Neuronal stem cell (in vitro differentiated cells): ENCODE data around the gene HS3ST6.
A peak's percentile ranks its signal among the peaks of the same experiment; 100 is the strongest.

Experiments used
- DNase-seq: peaks from one replicate; pipeline ENCODE4 v3.0.0-alpha.2; 2013; ENCODE audit warnings: low spot score
- H2AFZ ChIP-seq: one replicate; pipeline ENCODE4 v1.6.1; 2013; ENCODE audit warnings: mild to moderate bottlenecking, low read length, inconsistent platforms
- H2AK5ac ChIP-seq: 2 replicates; pipeline ENCODE4 v1.6.1; 2013; ENCODE audit warnings: low read depth, mild to moderate bottlenecking, inconsistent platforms, low read length, moderate library complexity, mixed read lengths
- H2BK120ac ChIP-seq: 2 replicates; pipeline ENCODE4 v1.6.1; 2013; ENCODE audit warnings: low read depth, mild to moderate bottlenecking, inconsistent platforms, low read length, moderate library complexity, mixed read lengths
- H2BK12ac ChIP-seq: one replicate; pipeline ENCODE4 v1.6.1; 2013; ENCODE audit warnings: low read length, inconsistent platforms
- H2BK15ac ChIP-seq: 2 replicates; pipeline ENCODE4 v1.6.1; 2013; ENCODE audit warnings: mild to moderate bottlenecking, low read length, inconsistent platforms, mixed read lengths
- H2BK5ac ChIP-seq: one replicate; pipeline ENCODE4 v1.6.1; 2013; ENCODE audit warnings: inconsistent platforms, mild to moderate bottlenecking, low read length, moderate library complexity
- H3K14ac ChIP-seq: one replicate; pipeline ENCODE4 v1.6.1; 2013; ENCODE audit warnings: low read length, inconsistent platforms
- H3K18ac ChIP-seq: 2 replicates; pipeline ENCODE4 v1.6.1; 2013; ENCODE audit warnings: low read length, inconsistent platforms
- H3K23ac ChIP-seq: 2 replicates; pipeline ENCODE4 v1.6.1; 2013; ENCODE audit warnings: low read depth, mild to moderate bottlenecking, mixed read lengths, low read length, inconsistent platforms; ENCODE audit not compliant: poor library complexity
- H3K27ac ChIP-seq: replicated peaks from 3 replicates; pipeline ENCODE4 v1.5.1; 2013; ENCODE audit warnings: low read length, inconsistent platforms
- H3K27me3 ChIP-seq, 3 experiments: 2 replicates each; pipeline ENCODE4 v1.6.1; 2013; ENCODE audit warnings: low read length in 3 of 3, mild to moderate bottlenecking in 2 of 3, inconsistent platforms in 1 of 3, low read depth in 1 of 3, mixed read lengths in 1 of 3, moderate library complexity in 1 of 3; ENCODE audit not compliant: control insufficient read depth in 3 of 3, insufficient read depth in 3 of 3
- H3K36me3 ChIP-seq, 2 donors: replicated peaks in 1 of 2; 2 replicates each; pipeline ENCODE4 v1.6.1; 2013; ENCODE audit warnings: low read length in 2 of 2; ENCODE audit not compliant: control insufficient read depth in 2 of 2, insufficient read depth in 2 of 2
- H3K4ac ChIP-seq: 2 replicates; pipeline ENCODE4 v1.6.1; 2013; ENCODE audit warnings: inconsistent platforms, mild to moderate bottlenecking, low read length, moderate library complexity
- H3K4me1 ChIP-seq, 2 donors: 1 replicate in 1 of 2; 2 replicates in 1 of 2; pipeline ENCODE4 v1.6.1; 2013; ENCODE audit warnings: low read length in 2 of 2, low read depth in 1 of 2; ENCODE audit not compliant: control insufficient read depth in 2 of 2, insufficient read depth in 1 of 2
- H3K4me2 ChIP-seq: one replicate; pipeline ENCODE4 v1.6.1; 2013; ENCODE audit warnings: mild to moderate bottlenecking, low read length, inconsistent platforms; ENCODE audit not compliant: insufficient read depth, poor library complexity, severe bottlenecking
- H3K4me3 ChIP-seq, 2 donors: 2 replicates each; pipeline ENCODE4 v1.5.1; 2013; ENCODE audit warnings: low read length in 2 of 2, mild to moderate bottlenecking in 2 of 2, inconsistent platforms in 1 of 2, moderate library complexity in 1 of 2
- H3K79me1 ChIP-seq: one replicate; pipeline ENCODE4 v1.6.1; 2013; ENCODE audit warnings: low read depth, mild to moderate bottlenecking, inconsistent platforms, low read length, moderate library complexity
- H3K9ac ChIP-seq: one replicate; pipeline ENCODE4 v1.6.1; 2013; ENCODE audit warnings: mild to moderate bottlenecking, low read depth, low read length, inconsistent platforms; ENCODE audit not compliant: poor library complexity
- H3K9me3 ChIP-seq, 2 donors: replicated peaks in 1 of 2; 2 replicates each; pipeline versions ENCODE3 to v1.6.1; 2013; ENCODE audit warnings: low read length in 2 of 2, mild to moderate bottlenecking in 2 of 2, inconsistent platforms in 1 of 2, low read depth in 1 of 2, mixed read lengths in 1 of 2, moderate library complexity in 1 of 2; ENCODE audit not compliant: control insufficient read depth in 2 of 2, insufficient read depth in 1 of 2
- H4K8ac ChIP-seq: one replicate; pipeline ENCODE4 v1.6.1; 2013; ENCODE audit warnings: low read depth, mild to moderate bottlenecking, inconsistent platforms, low read length, moderate library complexity
- H4K91ac ChIP-seq: one replicate; pipeline ENCODE4 v1.6.1; 2013; ENCODE audit warnings: low read length, low read depth, mild to moderate bottlenecking, inconsistent platforms; ENCODE audit not compliant: poor library complexity
- WGBS, 2 donors: extraction: QIAGEN DNeasy Blood & Tissue Kit; methylation state at CpG; one replicate each; pipeline ENCODE4 v1.1.7; 2013; ENCODE audit warnings: missing lambda C conversion rate in 2 of 2, mixed read lengths in 1 of 2; ENCODE audit not compliant: insufficient read length in 2 of 2, insufficient replicate concordance in 1 of 2; ENCODE audit errors: extremely low coverage in 2 of 2; 5-methylcytosine and 5-hydroxymethylcytosine counted together

The HS3ST6 gene

DNA sequence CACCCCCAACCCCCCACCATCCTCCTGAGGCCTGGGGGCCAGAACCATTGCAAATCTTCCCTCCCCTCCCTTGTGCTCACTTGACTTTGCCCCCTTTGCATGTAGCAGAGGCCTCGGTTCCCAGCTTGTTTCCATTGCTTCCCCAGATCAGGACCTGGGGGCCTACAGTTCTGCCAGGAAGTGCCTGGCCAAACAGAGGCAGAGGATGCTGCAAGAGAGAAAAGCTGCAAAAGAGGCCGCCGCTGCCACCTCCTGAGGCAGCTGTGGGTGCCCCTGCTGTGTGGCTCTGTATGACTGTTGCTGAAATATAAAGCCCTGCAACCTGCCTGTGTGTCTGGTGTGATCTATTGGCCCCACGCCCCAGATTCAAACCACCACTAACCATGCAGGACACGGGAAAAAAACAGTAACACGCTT, 43.4 kb upstream of the HS3ST6 start:
- Histone ChIP-seq H2BK12ac (no peak overlapping the region), H3K14ac (no peak overlapping the region), H3K9ac (no peak overlapping the region), H4K8ac (no peak overlapping the region), H2AFZ (no peak overlapping the region), H2BK120ac (no peak overlapping the region), H3K9me3 (no peaks in the 10 kb centered on the region), H3K4me3 (peak overlapping the region in 1 of 2 donors; percentile 19), H2BK15ac (no peak overlapping the region), H3K4me2 (no peak overlapping the region), H3K27ac (no peak overlapping the region), H2AK5ac (no peak overlapping the region), H3K4ac (no peak overlapping the region), H4K91ac (no peak overlapping the region), H2BK5ac (no peak overlapping the region), H3K18ac (no peak overlapping the region), H3K23ac (no peak overlapping the region), H3K27me3 (no peaks in the 10 kb centered on the region), H3K36me3 (peaks cover 18 to 36% of the 10 kb centered on the region in 2 donors), H3K4me1 (peaks cover 14 to 15% of the 10 kb centered on the region in 2 donors), H3K79me1 (peaks cover 18% of the 10 kb centered on the region)
- no peak for DNase-seq
- WGBS, 2 donors, result no CpG with 5 or more reads among the region's 6 CpGs

GRCh38 chr16:1960665-1961630, 42.7 kb upstream of the HS3ST6 start:
- H4K8ac ChIP-seq, result no peak overlapping the region
- peaks cover 18 to 36% of the 10 kb centered on the region in 2 donors for H3K36me3 ChIP-seq
- no peak overlapping the region for H3K18ac ChIP-seq
- no peak overlapping the region for H2AK5ac ChIP-seq
- no peak overlapping the region for H2BK5ac ChIP-seq
- H3K79me1 ChIP-seq, result peaks cover 17% of the 10 kb centered on the region
- WGBS, 2 donors, result no CpG with 5 or more reads among the region's 20 CpGs
- H4K91ac ChIP-seq, result no peak overlapping the region
- H3K23ac ChIP-seq, result peak overlapping the region; percentile 26
- DNase-seq, result no peak
- no peak overlapping the region for H3K14ac ChIP-seq
- no peaks in the 10 kb centered on the region for H3K9me3 ChIP-seq
- no peak overlapping the region for H2BK120ac ChIP-seq
- no peaks in the 10 kb centered on the region for H3K27me3 ChIP-seq
- no peak overlapping the region for H2AFZ ChIP-seq
- peak overlapping the region; percentile 18 for H3K27ac ChIP-seq
- H3K4me3 ChIP-seq, result peak overlapping the region in 1 of 2 donors; percentile 77
- peaks cover 13 to 14% of the 10 kb centered on the region in 2 donors for H3K4me1 ChIP-seq
- H3K4me2 ChIP-seq, result no peak overlapping the region
- H2BK12ac ChIP-seq, result no peak overlapping the region
- peak overlapping the region; percentile 18 for H3K9ac ChIP-seq
- H2BK15ac ChIP-seq, result no peak overlapping the region
- H3K4ac ChIP-seq, result no peak overlapping the region

- Histone ChIP-seq H4K91ac (no peak within 1 kb of the TSS), H2BK12ac (peak within 1 kb of the TSS; percentile 78), H3K23ac (peak within 1 kb of the TSS; percentile 94), H3K79me1 (peaks cover 6% of the 10 kb centered on the region), H2AK5ac (peak within 1 kb of the TSS; percentile 96), H3K4ac (peak within 1 kb of the TSS; percentile 32), H3K4me2 (peak within 1 kb of the TSS; percentile 71), H2BK15ac (peak within 1 kb of the TSS; percentile 50), H3K36me3 (peaks cover 18 to 36% of the 10 kb centered on the region in 2 donors), H3K4me3 (peak within 1 kb of the TSS; percentile 77 to 87), H3K27ac (peak within 1 kb of the TSS; percentile 58), H3K4me1 (peaks cover 7 to 9% of the 10 kb centered on the region in 2 donors), H3K9me3 (no peaks in the 10 kb centered on the region), H3K14ac (peak within 1 kb of the TSS; percentile 97), H4K8ac (peak within 1 kb of the TSS; percentile 70), H3K18ac (peak within 1 kb of the TSS; percentile 98), H3K27me3 (no peaks in the 10 kb centered on the region), H2BK120ac (no peak within 1 kb of the TSS), H3K9ac (peak within 1 kb of the TSS; percentile 95), H2BK5ac (peak within 1 kb of the TSS; percentile 94), H2AFZ (peak within 1 kb of the TSS; percentile 94)
- peak; percentile 87 for DNase-seq
- WGBS, 2 donors, result no CpG with 5 or more reads among the region's 79 CpGs
Observed at GRCh38 chr16:1959269-1960039, 41.2 kb upstream of the HS3ST6 start, which contains the start of gene NDUFB10. TSS of gene NDUFB10 (plus strand) at chr16:1959538. CDS start at chr16:1959625, 87 bp downstream.
